GM10847 (cell line): ENCODE data around the gene RIF1.

Experiments
- POLR2A ChIP-seq: IDR thresholded peaks from 2 replicates; pipeline ENCODE4 v1.6.1; 2011; ENCODE audit not compliant: insufficient read length; ENCODE audit errors: extremely low read depth

RIF1 gene

DNA sequence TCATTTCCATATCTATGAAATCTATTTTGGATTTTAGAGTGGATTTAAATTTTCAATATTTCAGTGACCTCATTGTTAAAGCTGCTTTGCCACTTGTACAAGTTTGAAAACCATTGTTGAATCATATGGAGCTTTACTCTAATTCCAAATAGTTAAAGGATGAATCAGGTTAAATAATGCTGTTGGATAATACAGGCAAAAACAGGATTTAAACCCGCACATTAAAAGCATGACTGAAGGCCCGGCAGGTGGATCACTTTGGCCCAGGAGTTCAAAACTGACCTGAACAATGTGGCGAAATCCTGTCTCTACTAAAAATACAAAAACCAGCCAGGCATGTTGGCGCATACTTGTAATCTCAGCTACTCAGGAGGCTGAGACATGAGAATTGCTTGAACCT lies 68.3 kb downstream of the RIF1 start:
- TF ChIP-seq POLR2A = no peak

DNA sequence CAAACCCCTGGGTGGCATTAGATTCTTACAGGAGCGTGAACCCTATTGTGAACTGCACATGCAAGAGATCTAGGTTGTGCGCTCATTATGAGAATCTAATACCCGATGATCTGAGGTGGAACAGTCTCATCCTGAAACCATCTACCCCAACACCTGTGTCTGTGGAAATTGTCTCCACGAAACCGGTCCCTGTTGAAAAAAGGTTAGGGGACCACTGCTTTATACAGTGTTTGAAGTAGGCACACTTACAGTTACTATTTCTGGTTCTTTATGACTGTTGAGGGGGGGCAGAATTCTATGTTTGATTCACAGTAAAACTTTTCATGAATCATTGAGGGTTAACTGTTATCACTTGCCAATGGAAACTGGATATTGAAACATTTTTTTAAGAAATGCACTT lies 72.0 kb downstream of the RIF1 start:
- TF ChIP-seq POLR2A = no peak

DNA sequence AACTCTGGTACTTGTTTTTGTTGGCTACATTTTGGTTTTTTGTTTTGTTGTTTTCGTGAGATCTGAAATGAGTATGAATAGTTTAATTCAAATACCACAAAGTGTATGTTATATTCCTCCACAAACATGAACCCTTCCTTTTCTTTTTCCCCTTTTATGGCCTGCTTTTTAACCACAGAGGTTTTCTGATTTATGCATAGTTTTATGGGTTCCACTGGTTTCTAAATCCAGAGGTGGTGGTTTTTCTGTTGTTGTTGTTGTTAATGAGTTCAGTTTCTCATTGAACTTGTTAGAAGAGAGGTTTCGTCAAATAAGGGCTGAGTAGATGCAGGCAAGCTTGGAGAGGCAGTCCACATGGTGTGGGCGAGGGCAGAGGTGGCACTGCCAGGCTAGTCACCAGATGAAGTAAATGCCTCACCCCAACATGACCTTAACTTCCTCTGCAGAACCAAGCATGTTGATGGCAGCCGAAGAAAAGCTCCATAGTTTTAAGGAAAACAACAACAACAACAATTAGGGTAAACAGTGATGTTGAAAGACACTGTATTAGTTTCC lies 72.5 kb downstream of the RIF1 start:
- TF ChIP-seq POLR2A = no peak

DNA sequence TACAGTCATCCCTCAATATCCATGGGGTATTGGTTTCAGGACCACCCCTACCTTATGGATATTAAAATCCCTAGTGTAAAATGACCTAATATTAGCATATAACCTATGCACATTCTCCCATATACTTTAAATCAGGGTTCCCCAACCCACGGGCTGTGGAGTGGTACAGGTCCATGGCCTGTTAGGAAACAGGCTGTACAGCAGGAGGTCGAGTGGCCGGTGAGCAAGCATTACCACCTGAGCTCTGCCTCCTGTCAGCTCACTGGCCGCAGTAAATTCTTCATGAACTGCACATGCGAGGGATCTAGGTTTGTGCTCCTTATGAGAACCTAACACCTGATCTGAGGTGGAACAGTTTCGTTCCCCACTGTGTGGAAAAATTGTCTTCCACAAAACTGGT lies 73.8 kb downstream of the RIF1 start:
- no peak for TF ChIP-seq POLR2A

DNA sequence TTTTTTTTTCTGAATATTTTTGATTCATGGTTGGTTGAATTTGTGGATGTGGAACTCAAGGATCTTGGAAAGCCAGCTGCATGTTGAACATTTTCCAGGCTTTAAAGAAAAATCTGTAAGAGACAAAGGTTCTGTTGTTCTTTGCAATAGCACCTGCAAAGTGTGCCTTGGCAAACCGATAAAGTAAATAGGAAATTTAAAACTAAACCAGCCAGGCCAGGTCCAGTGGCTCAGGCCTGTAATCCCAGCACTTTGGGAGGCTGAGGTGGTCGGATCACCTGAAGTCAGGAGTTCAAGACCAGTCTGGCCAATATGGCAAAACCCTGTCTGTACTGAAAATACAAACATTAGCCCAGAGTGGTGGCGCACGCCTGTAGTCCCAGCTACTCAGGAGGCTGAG lies 74.4 kb downstream of the RIF1 start:
- no peak for TF ChIP-seq POLR2A

DNA sequence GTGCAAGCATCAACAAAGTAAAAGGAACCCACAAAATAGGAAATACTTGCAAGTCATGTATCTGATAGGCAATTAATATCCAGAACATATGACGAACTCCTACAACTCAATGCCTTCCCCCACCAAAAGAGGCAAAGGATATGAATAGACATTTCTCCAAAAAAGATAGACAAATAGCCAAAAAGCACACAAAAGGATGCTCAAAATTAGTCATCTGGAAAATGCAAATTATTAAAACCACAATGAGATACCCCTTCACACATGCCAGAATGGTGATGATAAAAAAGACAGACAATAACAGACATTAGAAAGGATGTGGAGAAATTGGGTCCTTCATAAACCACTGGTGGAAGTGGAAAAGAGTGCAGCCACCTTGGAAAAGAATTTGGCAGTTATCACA lies 76.4 kb downstream of the RIF1 start:
- no peak for TF ChIP-seq POLR2A

DNA sequence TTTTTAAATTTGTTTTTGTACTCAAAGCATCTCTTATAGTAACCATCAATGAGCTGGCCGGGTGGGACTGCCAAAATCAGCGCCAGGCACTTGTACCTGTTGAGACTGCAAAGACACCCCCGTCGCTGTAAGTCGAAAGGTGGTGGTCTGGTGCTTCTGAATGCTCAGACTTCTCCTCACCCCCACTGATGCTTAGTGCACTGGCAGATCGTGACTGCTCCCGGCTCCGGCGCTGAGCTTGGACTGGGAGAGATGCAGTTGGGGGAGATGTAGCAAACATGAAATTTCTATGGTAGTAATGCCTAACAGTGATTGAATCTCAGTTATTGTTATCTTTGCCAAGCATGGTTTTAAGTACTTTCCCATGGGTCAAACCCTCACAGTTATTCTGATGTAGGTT lies 80.6 kb downstream of the RIF1 start:
- TF ChIP-seq POLR2A = no peak

DNA sequence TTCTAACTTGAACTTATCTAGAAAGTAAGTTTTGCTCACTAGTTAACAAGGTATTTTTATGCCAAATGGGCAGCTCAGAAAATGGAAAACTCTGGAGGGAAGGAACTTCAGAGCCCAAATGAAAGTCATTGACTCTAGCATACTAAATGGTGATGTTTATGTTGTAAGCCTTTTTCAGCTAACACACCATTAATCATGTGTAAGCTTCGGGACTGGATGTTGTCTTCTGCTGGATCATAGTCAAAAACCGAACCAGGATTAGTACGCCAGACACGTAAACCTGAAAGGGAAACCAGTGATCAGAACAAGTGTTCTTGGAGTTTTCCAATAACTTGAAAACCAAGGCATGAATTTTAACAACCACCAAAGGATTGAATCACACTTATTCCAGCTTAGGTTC lies 81.8 kb downstream of the RIF1 start:
- TF ChIP-seq POLR2A = no peak

DNA sequence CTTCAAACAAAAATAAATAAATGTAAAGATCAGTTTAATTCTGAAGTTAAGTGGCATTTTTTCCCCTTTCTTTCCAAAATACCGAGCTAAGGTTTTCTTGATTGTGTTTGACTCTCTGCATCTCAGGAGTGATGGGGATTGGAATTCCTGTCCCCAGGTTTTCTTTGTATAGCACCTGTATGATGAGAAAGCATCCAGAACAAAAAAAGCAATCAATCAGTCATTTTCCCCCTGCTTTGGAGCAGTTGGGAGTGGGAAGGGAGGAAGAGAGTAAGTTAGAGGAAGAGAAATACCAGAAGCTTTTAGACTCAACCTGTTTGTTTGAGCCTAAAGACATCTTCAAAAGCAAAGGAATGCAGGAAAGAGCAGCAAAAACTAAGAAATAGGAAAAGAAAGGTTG lies 88.5 kb downstream of the RIF1 start:
- TF ChIP-seq POLR2A = no peak

DNA sequence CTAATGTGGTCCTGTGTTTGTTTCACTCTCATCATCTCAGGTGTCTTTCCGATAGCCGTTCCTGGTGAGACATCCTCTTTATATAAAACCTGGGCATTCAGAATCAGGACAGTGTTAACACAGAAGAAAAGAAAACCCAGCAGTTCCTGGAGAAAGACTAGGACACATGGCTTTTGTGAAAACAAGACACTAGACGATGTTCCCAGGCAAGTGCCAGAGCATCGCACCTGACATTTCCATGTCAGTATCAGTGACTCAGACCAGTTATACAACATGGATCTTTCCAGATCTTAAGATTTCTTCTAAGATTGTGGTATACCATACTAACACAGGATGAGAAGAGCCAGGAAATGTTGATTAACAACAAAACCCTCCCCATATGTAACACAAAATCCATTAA lies 96.5 kb downstream of the RIF1 start:
- TF ChIP-seq POLR2A = no peak

DNA sequence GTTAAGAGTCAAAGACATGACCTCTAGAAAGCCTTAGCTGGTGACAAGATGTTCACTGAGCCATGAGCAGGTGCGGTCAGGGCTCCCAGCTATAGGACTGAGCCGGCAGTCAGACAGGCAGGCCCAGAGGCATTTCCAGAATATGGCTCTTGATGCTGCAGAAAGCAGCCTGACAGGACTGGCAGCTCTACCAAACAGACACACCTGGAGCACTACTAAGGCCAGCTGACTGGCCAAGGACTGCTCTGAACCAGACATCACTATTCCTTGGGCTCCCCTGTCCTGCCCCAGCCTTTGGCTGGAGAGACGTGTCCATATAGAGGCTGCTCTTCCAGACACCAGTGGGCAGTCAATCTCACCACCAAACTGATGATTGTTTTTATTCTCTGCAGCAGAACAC lies 98.8 kb downstream of the RIF1 start:
- TF ChIP-seq POLR2A = no peak

DNA sequence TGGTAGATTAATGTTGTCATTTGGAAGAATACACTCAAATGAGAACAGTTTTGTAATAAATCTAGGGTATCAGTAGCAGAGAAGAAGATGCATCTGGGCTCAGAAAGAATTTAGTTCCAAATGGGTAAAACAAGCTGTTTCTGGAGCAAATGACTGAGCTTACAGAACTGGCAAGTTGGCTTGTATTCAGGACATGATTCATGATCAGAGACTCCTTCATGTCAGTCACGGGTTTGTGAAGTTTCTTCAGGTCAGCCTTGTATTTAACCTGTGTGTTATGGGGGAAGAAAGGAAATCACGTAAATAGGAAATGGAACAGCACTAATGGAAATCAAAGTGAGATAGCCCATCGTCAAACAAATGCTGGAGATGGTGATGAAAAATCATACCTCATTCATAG lies 109.1 kb downstream of the RIF1 start:
- TF ChIP-seq POLR2A = no peak

DNA sequence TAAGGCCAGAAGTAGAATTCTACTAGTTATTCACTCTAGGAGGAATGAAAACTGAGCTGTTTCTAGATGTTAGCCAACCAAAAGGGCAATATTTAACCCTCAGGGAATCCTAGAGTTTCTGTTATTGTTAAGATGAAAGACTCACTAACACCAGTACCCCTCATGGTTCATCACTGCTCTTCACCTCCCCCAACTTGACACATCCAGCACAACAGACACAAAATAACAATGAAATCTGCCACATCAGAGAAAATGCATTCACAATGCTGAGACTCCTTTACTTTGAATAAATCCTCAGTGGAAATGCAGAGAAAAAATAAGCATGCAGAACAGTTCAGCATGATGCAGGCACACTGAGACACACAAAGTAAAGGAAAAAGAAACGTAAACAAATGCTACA lies 111.3 kb downstream of the RIF1 start:
- TF ChIP-seq POLR2A = no peak

DNA sequence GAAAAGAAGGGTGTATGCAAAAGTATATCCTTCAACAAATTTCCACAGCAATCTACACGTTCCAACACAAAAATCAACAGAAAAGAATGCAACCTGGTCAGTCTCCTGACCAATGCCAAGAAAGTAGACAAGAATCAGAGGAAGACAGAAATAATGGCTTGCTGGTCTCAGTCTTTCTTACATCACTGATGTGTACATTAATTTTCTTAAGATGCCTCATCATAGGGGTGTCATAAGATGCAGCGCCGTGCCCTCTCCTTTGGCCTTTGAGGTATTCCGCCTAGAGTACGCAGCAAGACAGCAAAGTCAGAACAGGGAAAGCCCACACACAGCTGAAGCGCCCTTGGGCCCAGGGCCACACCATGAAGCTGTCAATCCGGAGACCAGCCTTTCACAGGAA lies 112.9 kb downstream of the RIF1 start:
- no peak for TF ChIP-seq POLR2A

DNA sequence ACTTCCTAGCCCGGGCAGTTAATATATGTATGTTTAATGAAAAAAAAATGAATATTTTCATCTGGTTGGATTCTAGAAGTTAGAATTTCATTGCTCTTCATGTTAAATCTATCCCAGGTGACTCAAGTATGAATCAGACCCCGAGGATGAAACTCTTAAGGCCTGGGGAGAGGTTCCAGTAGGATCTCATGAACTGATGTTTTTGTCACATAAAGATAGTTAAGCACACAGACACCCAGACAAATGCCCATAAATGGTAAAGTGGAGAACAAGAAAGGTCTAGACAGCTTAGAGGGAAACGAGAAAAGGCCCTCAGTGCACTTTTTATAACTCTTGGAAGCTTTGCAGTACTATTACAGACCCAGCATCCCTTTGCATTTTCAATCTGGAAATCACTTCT lies 114.1 kb downstream of the RIF1 start:
- TF ChIP-seq POLR2A = no peak

DNA sequence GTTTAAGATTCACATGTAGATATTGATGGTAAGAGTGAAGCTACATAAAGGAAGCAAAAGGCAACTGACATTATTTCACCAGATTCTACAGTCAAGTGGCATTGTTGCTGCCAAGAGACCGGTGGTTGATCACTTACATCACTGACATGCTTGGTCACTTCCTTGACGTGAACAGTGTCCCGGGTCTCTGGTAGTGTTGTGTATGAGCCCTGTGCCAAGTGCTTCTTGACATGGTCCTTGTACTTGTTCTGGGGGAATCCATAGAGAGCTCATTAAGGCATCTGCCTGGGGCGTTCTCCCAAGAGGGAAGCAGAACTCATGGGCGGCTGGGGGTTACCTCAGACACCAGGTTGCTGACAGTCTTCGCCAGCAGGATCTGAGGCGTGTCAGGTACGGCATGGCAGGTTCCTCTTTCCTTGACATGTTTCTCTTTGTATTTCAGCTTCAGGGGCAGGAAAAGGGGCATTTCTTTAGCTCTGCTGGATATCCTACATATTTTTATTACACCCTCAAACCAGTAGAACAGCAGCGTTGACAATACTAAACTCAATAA lies 116.2 kb downstream of the RIF1 start:
- TF ChIP-seq POLR2A = no peak

DNA sequence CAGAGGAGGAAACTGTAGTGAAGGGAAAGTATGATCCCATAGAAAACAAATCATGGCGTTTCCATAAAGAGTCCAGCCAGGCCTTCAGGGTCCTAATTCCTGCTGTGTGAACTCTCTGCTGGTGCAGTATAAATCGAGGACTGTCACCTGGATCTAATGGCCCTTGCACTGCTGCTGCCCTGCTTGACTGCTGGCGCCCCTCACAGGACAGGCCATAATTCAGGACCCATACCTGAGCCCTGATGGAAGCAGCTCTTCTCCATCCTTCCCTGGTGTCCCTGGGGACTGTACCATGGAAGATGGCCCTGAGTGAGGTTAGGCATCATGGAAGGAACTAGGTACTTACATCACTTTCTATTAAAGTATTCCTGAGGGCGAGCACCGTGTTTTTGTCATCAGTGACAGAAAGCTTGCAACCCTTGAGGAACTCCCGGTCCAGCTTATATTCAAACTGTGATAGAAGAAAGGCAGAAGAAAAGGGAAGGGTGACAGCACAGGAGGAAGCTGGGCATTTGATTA lies 116.9 kb downstream of the RIF1 start:
- no peak for TF ChIP-seq POLR2A
